Erythroblast (primary cell): ENCODE measurements around the gene LDLRAD4.

ENCODE experiments used
- GATA1 ChIP-seq: IDR thresholded peaks from 2 replicates; pipeline ENCODE4 v1.6.1; 2011; ENCODE audit warnings: low read depth, mild to moderate bottlenecking, control low read depth, low read length, moderate library complexity
- POLR2A ChIP-seq: IDR thresholded peaks from 2 replicates; pipeline ENCODE4 v1.6.1; 2011; ENCODE audit warnings: mild to moderate bottlenecking, low read length

- TF ChIP-seq POLR2A = no peak
- TF ChIP-seq GATA1 = no peak
Measured at GRCh38 chr18:13176847-13177246, 41.7 kb upstream of the LDLRAD4 start.
